ENCODE results near the gene PCSK6.
"Not testable (repeated sequence)": the region's sequence is repeated elsewhere in the genome, so short reads cannot be mapped to it uniquely, and the experiment has no call there.

The PCSK6 gene

DNA sequence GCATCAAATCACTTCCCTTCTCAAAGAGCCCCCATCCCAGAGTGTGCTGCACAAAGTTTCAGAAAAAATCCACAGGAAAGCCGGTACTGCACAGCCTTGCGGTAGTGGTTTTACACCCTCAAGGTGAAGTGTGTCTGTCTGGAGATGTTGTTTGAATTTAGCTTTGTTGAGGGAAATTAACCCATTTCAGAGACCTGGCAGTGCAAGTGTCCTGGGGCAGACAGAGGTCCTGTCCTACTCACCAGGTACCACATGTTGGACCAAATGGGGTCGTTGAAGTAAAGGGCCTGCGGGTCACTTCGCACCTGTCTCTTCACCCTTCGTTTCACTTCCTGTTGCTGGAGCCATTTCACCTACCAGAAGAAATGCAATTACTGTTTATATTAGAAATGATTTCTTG, 57.8 kb downstream of the PCSK6 start:
- no peak for DNase-seq (ENCODE audit: low read depth in 2 of 2)

DNA sequence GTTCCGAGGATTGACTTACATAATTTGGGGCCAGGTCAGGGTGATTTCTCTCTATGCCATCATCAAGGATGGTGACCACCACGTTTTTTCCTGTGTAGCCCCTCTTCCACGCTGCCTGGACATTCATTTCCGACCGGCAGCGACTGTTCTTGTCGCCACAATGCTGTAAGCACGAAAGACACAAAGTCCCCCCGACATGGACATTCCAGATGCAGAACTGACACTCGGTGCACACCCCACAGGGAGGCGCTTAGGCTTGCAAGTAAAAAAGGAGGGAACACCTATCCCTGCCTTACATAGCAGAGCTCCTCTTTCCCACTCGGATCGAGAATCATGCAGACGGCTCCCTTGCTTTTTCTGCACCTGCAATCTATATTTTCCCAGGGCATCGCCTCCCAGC, 58.2 kb downstream of the PCSK6 start:
- DNase-seq (ENCODE audit: low read depth in 2 of 2), result no peak

DNA sequence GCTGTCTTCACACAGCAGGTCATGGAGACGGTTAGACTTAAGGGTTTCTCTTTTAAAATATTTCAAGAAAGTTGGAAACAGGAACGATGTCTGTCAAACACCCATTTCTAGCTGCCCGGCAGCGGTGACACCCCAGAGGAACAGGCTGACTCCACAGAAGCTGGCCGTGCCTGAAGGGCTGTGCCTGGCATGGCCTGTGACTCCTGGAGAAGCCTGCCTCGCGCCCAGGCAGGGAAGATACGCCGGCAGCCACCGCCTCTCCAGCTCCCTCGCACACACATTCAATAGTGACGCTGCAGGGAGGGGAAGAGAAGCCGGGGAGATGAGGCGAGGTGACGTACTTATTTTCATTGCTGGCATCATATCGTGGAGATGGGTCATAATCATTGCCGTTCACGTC, 59.9 kb downstream of the PCSK6 start:
- no peak for DNase-seq (ENCODE audit: low read depth in 2 of 2)

DNA sequence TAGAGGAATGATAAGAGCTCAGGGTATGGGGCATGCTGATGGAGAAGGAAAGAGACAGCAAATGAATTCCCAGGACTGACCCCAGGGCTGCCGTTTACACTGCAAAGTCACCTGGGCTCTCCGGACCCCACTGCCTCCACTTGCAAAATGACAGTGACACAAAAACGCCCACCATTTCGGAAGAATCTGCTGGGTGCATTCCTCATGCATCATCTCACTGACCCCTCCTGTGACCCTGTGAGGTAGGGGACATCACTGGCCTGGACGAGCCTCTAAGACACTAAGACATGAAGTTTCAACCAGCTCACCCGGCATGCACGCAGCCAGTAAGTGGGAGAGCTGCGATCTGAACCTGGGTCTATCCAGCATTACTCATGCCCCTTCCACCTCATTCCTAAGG, 60.3 kb downstream of the PCSK6 start:
- no peak for DNase-seq (ENCODE audit: low read depth in 2 of 2)

DNA sequence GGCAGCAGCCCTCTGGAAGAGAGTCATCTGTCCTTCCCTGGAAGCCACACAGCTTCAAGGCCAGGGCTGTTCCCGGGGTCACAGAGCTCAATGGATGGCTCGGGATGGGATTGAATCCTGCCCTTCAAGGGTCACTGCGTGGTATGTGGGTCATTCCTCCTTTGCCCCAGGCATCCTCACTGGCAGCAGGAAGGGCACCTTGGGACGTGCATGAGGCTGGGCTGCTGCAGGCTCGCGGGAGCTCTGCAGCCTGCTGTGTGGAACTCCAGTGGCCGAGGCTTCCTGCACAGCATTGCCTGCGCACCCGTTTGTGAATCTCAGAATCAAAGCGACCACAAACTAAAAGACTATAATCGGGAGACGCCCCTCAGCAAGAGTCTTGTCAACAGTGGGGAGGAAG, 60.7 kb downstream of the PCSK6 start:
- no peak for DNase-seq (ENCODE audit: low read depth in 2 of 2)

DNA sequence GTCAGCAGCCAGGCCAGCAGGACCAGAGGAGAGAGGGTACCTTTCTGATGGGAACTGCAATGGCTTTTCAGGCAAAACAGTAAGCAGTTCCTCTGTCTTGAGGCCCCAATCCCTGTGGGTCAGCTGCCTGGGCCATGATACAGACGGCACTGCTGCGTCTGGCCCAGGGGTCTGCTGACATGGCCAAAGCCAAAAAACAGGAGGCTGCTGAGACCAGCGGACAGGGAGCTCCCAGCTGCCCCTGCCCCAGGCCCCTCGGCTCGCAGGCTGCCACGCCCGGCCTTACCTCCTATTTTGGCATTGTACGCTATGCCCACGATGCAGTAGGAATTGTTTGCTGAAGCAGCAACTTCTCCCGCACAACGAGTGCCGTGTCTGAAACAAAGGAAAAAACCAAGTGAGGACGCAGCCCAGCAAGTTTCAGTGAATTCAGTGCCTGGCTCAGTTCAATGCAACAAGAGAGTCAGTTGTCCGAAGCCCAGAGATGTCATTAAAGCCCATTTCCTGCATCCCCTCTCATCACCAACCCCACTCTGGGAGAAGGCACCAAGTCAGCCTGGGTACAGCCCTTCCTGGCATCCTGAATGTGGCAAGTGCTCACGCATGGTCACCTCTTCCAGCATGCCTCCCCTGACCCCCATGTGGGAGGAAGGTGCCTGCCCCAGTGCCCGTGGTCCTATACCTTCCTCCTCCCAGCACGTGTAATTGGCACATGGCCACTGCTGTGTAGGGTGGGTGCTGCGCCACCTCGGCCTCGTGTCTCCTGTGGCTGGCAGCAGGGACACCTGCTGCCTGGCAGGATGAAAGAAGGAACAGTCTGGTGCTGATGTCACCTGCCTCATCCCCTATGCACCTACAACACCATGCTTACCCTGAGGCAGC, 61.7 kb downstream of the PCSK6 start:
- DNase-seq (ENCODE audit: low read depth in 2 of 2), result no peak

DNA sequence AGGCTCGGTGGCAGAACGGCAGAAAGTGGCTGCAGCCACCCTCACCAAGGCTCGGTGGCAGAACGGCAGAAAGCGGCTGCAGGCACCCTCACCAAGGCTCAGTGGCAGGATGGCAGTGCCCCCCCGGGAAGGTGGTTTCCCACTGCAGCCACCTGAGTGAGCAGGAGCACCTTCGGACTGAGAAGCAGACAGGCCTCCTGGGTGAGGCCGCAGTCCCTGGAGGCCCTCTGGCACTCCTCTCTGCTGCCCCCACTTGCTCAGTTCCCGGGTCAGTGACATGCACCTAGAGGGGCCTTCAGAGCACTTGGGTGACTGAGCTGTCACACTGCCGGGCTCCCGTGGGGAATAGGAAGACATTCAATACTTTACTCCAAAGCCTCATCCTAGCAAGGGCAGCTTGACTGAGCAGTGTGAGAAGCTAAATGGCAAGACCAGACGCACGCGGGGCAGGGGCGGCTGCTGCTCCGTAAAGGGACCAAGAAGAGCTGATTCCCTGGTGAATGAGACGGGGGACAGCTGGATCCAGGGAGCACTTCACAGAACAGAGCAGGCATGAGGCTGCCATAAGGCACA, 62.7 kb downstream of the PCSK6 start:
- DNase-seq (ENCODE audit: low read depth in 2 of 2), result no peak

DNA sequence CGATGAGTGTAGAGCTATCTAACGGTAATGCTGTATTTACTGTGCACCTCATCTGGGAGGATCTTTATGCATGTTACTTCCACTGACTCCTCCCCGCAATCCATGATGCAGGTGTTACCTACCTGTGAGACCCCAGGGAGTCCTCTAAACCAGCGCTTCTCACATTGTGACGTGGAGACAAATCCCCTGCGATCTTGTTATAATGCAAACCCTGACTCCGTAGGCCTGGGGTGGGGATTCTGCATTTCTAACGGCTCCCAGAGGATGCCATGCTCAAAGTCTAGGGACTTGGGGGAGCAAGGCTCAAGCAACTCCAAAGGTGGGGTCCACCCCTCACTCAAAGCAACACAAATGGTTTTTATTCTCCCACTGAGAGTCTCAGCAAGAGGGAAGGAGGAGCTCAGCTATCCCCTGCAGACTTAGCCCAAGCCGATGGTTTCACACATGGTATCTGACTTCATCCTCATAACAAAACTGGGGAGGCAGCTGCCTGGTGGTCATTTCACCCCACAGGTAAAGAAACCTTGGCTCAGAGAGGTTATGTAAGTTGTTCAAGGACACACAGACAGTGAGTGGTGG, 63.6 kb downstream of the PCSK6 start:
- DNase-seq (ENCODE audit: low read depth in 2 of 2), result no peak

DNA sequence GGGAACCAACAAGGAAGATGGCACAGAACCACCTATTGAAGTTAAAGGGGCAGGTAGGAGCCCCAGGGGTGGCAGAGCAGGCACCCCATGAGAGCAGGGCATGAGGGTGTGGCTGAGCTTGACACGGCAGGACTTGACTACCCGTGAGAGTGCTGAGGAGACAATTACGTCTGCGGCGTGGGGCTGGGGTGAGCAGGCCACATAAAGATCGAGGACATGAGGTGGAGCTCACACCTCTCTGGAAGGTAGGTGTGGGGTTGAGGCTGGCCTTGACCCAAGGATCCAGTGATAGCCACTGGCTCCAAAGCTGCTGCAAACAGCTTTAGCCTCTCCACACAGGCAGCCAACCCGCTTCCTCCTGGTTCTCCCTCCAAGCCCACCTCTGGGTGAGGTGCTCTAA, 64.5 kb downstream of the PCSK6 start:
- DNase-seq (ENCODE audit: low read depth in 2 of 2), result no peak

DNA sequence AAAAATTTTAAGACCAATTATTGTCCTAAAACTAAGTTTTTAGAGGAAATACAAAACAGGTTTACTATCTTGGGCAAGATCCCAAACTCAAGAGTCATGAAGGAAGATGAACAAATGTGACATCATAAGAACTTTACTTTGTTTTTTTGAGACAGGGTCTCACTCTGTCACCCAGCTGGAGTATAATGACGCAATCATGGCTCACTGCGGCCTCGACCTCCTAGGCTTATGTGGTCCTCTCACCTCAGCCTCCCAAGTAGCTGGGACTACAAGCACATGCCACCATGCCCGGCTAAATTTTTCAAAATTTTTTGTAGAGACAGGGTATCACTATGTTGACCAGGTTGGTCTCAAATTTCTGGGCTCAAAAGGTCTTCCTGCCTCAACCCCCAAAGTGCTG, 69.3 kb downstream of the PCSK6 start:
- DNase-seq (ENCODE audit: low read depth in 2 of 2), result no peak

DNA sequence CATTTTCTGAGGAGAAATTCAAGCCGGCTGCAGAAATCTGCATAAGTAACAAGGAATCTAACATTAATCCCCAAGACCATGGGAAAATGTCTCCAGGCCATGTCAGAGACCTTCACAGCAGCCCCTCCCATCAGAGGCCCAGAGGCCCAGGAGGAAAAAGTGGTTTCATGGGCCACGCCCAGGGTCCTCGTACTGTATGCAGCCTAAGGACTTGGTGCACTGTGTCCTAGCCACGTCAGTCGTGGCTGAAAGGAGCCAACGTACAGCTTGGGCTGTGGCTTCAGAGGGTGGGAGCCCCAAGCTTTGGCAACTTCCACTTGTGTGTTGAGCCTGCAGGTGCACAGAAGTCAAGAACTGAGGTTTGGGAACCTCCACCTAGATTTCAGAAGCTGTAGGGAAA, 73.0 kb downstream of the PCSK6 start:
- not testable (repeated sequence) for DNase-seq (ENCODE audit: low read depth in 2 of 2)

DNA sequence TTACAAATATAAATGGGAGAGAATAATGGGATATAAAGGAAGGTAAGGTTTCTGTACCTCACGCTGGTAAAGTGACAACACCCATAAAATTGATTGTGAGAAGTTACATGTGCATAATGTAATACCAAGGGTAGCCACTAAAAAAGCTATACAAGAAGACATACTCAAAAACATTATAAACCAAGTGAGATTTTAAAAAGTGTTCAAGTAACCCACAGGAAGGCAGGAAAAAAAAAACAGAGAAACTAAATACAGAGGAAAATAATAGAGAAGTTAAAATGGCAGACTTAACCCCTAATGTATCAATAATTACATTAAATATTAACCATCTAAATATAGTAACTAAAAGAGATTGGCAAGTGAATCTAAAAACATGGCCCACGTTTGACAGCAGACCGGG, 76.3 kb downstream of the PCSK6 start:
- DNase-seq (ENCODE audit: low read depth in 2 of 2), result no peak

DNA sequence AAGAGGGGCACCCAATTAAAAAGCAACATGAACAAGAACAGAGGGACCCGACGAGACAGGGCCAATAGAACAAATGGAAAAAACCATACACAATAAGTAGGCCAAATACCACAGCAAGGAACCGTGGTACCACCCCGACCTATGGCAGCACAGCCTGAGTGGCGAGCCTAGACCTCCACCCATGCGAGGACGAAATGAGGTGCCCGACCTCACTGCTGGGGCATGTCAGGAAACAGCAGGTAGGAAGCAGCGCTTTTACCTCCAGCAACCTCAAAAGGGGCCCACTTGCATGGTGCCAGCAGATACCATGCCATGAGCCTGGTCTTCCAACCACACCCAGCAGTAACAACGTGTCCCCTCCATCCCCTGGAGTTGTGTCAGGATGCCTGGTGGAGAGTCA, 77.9 kb downstream of the PCSK6 start:
- no peak for DNase-seq (ENCODE audit: low read depth in 2 of 2)

DNA sequence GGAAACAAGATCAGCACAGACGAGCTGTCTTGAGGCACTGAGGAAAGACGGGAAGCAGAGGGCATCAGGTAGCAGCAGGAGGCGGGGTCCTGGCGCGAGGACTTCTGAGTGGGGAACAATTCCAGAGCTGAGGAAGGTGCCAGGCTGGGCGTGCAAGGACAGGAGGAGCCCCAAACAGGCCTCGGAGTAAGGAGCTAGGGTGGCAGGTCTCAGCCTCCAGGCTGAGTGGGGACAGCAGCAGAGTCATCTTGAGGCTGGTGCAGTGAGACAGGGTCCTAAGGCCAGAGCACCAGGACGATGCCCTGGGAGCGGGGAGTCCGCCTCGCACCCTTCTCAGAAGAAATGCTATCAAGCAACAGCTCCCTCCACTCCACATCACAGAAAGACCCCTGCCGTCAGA, 78.4 kb downstream of the PCSK6 start:
- DNase-seq (ENCODE audit: low read depth in 2 of 2), result no peak

DNA sequence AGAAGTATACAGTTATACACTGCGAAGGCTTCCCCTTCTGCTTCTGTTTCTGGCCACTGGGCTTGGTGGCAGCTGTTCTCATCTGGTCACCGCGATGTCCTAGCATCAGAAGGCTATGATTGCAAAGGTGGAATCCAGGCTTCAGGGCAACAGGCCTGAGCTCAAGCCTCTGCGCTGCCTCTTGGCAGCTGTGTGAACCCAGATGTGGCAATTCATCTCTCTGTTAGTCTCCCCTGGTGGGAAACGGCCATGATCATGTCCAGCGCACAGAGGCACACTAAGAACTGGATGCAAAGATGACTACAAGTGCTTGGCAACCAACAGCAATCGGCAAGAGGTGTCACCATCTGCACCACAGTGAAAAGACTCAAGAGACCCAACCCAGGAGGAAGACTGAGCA, 78.9 kb downstream of the PCSK6 start:
- no peak for DNase-seq (ENCODE audit: low read depth in 2 of 2)

DNA sequence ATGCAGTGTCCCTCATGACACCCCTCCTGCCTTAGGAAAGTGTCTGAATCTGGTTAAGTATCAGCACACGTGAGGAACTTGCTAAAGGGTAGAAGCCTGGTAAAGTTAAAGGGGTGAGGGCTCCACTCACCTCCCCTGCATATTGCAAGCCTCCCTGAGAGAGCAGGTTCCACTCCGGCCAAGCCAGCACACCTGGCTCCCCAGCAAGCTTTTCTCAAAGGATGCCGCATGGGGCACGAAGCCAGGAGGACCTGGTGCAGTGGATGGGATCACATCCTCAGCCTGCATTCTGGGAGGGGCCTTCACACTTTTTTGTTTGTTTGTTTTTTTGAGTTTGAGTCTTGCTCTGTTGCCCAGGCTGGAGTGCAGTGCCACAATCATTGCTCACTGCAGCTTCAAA, 79.9 kb downstream of the PCSK6 start:
- DNase-seq (ENCODE audit: low read depth in 2 of 2), result no peak

DNA sequence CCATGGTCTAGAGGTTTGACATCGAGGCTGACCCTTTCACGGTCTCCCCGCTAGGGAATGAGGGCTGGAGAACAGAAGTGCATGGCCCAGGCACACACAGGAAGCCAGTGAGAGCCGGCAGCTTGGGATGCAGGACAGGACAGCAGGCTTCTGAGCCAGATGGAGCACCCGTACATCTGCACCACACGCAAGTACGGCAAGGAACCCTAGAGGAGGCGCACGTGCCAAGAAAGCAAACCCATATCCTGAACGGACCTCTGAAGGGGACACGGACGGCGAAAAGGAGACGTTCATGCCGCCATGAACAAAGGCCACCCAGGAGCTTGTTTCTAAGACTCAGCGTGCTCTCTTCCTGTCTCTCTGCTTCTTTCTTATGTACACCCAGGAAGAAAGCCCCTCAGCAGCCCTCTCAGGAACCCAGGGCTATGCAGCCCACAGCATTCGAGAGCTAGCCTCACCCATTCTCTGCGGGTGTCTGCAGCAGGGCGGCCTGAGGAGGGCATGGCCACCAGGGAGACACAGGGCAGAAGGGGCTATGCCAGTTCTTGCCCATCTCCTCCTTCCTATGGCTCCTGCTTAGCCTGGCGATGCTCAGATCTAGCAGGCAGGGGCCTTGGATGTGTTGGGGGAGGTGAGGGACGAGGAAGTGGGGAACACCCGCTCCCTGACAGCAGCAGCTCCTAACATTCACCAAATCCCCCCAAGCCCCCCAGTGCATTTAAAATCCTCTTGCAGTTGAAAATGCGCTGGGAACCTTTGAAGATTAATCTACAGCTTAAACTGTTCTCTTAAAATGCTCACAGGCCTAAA, 81.3 kb downstream of the PCSK6 start:
- no peak for DNase-seq (ENCODE audit: low read depth in 2 of 2)

DNA sequence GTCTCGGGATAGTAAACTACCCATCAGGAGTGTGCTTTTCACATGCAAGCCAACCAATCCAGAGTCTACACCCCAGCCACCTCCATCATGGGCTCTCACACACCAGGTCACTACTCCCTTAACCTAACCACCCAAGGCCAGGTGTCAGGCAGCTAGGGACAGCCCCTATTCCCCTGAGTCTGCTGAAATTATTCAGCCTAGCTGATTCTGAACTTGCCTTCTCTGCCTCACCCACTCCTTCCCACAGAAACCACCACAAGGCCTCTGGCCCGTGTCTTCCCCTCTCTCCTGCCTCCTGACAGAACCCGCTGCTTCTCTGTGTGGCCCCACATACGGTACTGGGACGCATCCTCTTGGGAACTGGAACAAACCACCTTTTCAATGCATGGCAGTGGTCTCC, 82.1 kb downstream of the PCSK6 start:
- DNase-seq (ENCODE audit: low read depth in 2 of 2), result no peak

DNA sequence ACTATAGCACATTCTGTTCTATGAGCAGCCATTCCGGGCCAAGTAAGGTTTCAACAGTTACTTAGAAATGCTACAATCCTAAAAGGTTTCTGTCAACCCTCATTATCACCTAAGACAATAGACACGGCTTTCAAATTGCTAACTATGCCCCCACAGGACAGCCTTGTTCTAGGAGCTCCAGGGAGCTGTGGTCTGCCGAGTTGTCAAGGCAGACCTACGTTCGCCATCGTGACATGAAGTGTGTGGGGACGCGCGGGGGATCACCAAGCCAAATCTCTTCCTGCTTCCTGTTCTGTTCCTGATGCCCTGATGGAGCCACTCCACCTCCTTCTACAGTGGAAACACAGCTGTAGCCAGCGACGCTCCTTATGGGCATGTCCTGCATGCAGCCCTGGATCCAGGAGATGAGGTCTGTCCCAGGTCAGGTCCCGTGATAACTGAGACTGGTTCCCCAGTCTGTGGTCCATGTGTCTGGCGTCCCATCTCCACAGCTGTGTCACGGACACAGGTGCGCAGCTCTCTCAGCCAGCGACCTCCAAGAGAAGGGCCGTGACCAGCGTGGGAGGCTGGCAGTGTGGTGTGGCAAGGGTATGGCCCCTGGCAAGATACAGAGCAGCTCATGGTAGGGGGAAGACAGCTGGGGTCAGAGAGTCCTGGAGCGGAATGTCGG, 82.8 kb downstream of the PCSK6 start:
- no peak for DNase-seq (ENCODE audit: low read depth in 2 of 2)

DNA sequence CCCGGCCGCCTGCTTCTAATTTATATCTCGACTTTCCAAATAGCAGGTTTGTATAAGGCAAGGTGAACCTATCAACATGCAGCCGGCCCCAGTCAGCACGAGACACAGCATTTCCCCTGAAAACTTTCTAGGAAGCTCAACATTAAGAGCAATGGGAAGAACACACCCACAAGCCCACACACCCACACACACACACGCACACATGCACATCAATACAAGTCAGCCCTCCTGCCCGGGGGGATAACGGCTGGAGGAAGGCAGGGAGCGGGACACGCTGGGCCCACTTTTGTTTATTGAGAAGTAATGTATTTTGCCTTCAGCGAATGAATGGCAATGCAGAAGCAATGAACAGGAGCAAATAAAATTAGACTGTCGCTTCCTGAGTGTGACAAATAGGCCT, 83.5 kb downstream of the PCSK6 start:
- DNase-seq (ENCODE audit: low read depth in 2 of 2), result no peak

DNA sequence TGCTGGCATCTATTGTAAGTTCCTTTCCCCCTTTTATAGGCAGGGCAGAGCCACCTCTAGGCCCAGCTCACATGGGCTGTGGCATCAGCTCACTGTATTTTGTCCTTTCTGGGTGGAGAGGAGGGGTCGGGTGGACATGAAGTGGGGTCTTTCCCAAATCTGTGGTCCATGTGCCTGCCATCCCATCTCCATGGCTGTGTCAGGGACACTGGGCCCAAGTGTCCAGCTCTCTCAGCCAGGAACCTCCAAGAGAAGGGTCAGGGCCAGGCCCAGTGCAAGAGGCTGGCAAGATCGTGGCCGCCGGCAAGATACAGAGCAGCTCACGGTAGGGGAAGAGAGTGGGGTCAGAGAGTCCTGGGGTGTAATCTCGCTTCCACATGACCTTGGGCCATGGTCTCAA, 85.3 kb downstream of the PCSK6 start:
- no peak for DNase-seq (ENCODE audit: low read depth in 2 of 2)

DNA sequence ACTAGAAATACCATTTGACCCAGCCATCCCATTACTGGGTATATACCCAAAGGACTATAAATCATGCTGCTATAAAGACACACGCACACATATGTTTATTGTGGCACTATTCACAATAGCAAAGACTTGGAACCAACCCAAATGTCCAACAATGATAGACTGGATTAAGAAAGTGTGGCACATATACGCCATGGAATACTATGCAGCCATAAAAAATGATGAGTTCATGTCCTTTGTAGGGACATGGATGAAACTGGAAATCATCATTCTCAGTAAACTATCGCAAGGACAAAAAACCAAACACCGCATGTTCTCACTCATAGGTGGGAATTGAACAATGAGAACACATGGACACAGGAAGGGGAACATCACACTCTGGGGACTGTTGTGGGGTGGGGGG, 86.6 kb downstream of the PCSK6 start:
- DNase-seq (ENCODE audit: low read depth in 2 of 2), result not testable (repeated sequence)
